PC-3 (cell line): ENCODE results near the gene SRCAP.

Source experiments
- CTCF ChIP-seq: fragments of 300-600 bp; sonication (generic); conservative IDR thresholded peaks from 2 replicates; pipeline ENCODE4 v1.5.1; 2017; ENCODE audit warnings: antibody characterized with exemption, low read depth, mild to moderate bottlenecking, low read length
- EZH2 ChIP-seq: fragments of 300-600 bp; sonication (generic); IDR thresholded peaks from one replicate; pipeline ENCODE4 v1.6.1; 2017; ENCODE audit warnings: antibody characterized with exemption, mild to moderate bottlenecking, low read length; ENCODE audit not compliant: unreplicated experiment

- peak; percentile 18; the same call in 1 of the 2 replicates for TF ChIP-seq CTCF
- no peak for TF ChIP-seq EZH2
Observed at GRCh38 chr16:30722443-30722842, 23.5 kb downstream of the SRCAP start.
